ENCODE data around the gene XPNPEP3. TPM values are rescaled to one million over a fixed set of nuclear protein-coding genes. Genes with fewer than 3 reads are reported as not detected.

XPNPEP3 gene
- total RNA-seq, 4 donors from 2014 or later, result 7.6 to 15.8 (median 10.2) TPM

DNA sequence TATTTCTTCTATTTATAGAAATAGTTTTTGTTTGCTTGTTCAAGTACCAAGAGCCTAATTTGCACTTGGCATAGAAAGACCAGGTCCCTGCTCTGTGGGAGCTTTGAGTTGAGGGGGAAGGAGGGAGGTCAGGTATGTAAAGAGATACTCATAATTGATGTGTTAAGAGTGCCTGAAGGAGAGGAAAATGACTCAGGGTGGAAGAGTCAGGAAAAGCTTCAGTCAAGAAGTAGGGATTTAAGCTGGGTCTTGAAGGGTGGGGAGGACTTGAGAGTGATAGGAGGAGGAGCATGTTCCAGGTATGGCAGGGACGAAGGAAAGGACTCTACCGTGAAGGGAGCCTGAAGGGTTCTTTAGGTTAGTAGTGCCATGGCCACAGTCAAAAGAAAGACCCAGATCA is 103.2 kb downstream of the XPNPEP3 start:
- intact Hi-C loops (cut with DNase I), result no loop called here
- DNase-seq (ENCODE audit: extremely low spot score), result no peak

DNA sequence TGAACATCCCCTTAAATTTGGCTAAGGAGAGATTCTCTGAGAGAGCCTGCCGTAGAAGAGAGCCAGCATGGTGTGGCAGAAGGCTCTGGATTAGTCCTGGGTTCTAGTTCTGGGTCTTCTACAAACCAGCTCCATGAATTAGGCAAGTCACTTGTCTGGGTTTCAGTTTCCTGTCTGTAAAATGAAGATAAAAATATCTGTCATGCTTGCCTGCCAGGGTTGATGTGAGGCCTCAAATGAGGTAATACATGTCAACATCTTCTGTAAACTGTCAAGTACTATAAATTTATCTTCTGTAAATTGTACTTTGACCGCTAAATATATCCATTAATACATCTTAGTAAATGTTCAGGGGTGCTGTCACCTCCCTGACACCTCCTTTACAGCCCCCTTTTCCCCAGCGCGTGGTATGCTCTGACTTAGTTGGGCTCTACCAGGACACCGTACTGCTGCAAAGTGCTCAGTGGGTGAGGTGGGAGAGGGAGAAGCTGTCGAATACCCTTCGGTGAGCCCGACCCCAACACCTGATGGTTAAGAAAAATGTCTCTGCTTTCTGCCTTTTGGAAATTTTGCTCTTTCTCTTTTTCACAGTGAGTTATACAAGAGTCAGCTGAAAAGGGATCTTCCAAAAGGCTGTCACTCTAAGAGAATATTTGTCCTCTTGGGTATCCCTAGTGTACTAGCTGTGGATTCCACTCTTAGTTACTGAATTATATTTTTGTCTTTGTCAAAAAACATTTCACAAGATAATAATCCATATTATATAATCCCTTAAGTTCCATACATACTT is 109.2 kb downstream of the XPNPEP3 start:
- H3K27ac ChIP-seq (replicated peaks in 1 of 4), result no peak overlapping the region
- DNase-seq (ENCODE audit: extremely low spot score), result no peak
- 83% methylated on average over 8 of the region's 8 CpGs for WGBS
- H3K9me3 ChIP-seq, result no peaks in the 10 kb centered on the region
- intact Hi-C loops (cut with DNase I), result no loop called here
- peaks cover 45 to 99% (median 91%) of the 10 kb centered on the region in 4 donors for H3K36me3 ChIP-seq
- no peaks in the 10 kb centered on the region for H3K27me3 ChIP-seq
- no peak overlapping the region for H3K4me3 ChIP-seq
- TF ChIP-seq EP300 (IDR thresholded peaks at IDR 0.05) (no peak), POLR2A (IDR thresholded peaks at IDR 0.05; ENCODE audit: low read depth) (no peak), POLR2AphosphoS5 (IDR thresholded peaks at IDR 0.05) (no peak)
- TF ChIP-seq, protein P1, sequence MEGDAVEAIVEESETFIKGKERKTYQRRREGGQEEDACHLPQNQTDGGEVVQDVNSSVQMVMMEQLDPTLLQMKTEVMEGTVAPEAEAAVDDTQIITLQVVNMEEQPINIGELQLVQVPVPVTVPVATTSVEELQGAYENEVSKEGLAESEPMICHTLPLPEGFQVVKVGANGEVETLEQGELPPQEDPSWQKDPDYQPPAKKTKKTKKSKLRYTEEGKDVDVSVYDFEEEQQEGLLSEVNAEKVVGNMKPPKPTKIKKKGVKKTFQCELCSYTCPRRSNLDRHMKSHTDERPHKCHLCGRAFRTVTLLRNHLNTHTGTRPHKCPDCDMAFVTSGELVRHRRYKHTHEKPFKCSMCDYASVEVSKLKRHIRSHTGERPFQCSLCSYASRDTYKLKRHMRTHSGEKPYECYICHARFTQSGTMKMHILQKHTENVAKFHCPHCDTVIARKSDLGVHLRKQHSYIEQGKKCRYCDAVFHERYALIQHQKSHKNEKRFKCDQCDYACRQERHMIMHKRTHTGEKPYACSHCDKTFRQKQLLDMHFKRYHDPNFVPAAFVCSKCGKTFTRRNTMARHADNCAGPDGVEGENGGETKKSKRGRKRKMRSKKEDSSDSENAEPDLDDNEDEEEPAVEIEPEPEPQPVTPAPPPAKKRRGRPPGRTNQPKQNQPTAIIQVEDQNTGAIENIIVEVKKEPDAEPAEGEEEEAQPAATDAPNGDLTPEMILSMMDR (IDR thresholded peaks at IDR 0.05), result no peak
- peaks cover 0 to 5% (median 0%) of the 10 kb centered on the region in 4 donors for H3K4me1 ChIP-seq

More for the DNA sequence above, 103.2 kb downstream of the XPNPEP3 start:
- Histone ChIP-seq H3K4me3 (no peak overlapping the region), H3K9me3 (no peaks in the 10 kb centered on the region), H3K4me1 (peaks cover 4 to 14% (median 12%) of the 10 kb centered on the region in 4 donors), H3K36me3 (peaks cover 35 to 97% (median 70%) of the 10 kb centered on the region in 4 donors), H3K27ac (replicated peaks in 1 of 4) (no peak overlapping the region), H3K27me3 (no peaks in the 10 kb centered on the region)
- TF ChIP-seq POLR2AphosphoS5 (IDR thresholded peaks at IDR 0.05) (no peak), POLR2A (IDR thresholded peaks at IDR 0.05; ENCODE audit: low read depth) (no peak), EP300 (IDR thresholded peaks at IDR 0.05) (no peak)
- TF ChIP-seq, protein P1 (IDR thresholded peaks at IDR 0.05), result no peak
- 78% methylated on average over 2 of the region's 2 CpGs for WGBS

DNA sequence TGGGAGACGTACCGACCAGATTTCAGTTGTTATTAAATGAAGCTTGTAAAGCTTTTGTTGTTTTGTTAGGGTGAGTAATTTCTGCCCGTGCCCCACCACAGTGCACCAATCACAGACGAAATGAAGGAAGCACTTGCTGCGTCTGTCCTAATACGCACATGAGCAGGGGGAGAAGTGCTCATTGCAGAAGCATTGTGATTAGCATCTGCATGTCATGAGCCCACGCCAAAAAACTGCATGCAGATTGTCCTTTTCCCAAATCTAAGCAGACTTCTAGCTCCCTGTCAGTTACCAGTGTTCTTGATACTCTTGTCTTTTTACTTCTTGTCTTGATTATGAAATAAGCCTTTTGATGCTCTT is 109.8 kb downstream of the XPNPEP3 start:
- Histone ChIP-seq H3K4me1 (peaks cover 0 to 5% (median 0%) of the 10 kb centered on the region in 4 donors), H3K9me3 (no peaks in the 10 kb centered on the region), H3K27ac (replicated peaks in 1 of 4) (no peak overlapping the region), H3K27me3 (no peaks in the 10 kb centered on the region), H3K36me3 (peaks cover 47 to 99% (median 91%) of the 10 kb centered on the region in 4 donors), H3K4me3 (no peak overlapping the region)
- no peak for DNase-seq (ENCODE audit: extremely low spot score)
- TF ChIP-seq, protein P1 (IDR thresholded peaks at IDR 0.05), result no peak
- TF ChIP-seq EP300 (IDR thresholded peaks at IDR 0.05), result no peak
- TF ChIP-seq POLR2A (IDR thresholded peaks at IDR 0.05; ENCODE audit: low read depth), result no peak
- WGBS, result 74% methylated on average over 7 of the region's 7 CpGs
- intact Hi-C loops (cut with DNase I), result no loop called here

DNA sequence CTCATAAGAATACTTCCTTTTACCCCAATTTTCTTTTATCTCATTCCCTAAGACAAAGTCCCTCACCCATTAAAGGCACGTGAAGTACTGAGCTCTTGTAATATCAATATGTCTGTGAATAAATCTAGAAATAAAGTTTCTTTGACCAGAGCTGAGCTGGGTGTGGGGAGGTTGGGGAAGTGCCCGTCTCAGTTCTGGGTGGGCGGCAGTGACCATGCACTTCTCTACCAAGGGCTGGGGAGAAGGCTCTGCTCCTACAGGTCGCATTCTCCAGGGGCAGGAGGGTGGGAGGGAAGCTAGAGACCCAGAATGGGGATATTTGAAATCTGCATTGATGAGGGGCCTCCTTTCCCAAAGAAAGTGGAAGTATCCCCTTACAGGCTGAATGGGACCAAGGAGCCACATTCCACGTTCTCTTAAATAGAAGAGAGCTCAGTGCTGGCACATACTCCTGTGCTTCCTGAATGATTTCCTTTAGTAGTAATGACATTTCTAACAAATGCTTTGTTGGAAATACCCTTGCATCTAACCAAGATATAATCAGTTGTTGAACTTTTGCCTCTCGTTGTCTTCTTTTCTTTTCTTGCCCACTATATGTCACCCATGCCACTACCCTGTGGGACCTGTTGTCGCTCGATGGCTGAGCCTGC is 110.3 kb downstream of the XPNPEP3 start:
- 75% methylated on average over 8 of the region's 8 CpGs for WGBS
- intact Hi-C loops (cut with DNase I), result no loop called here
- no peak for DNase-seq (ENCODE audit: extremely low spot score)
- no peak overlapping the region for H3K27ac ChIP-seq (replicated peaks in 1 of 4)
- no peaks in the 10 kb centered on the region for H3K9me3 ChIP-seq
- H3K36me3 ChIP-seq, result peaks cover 47 to 99% (median 90%) of the 10 kb centered on the region in 4 donors
- TF ChIP-seq POLR2AphosphoS5 (IDR thresholded peaks at IDR 0.05) (no peak), EP300 (IDR thresholded peaks at IDR 0.05) (no peak), POLR2A (IDR thresholded peaks at IDR 0.05; ENCODE audit: low read depth) (no peak)
- TF ChIP-seq, protein P1 (IDR thresholded peaks at IDR 0.05), result no peak
- no peaks in the 10 kb centered on the region for H3K27me3 ChIP-seq
- H3K4me3 ChIP-seq, result no peak overlapping the region
- H3K4me1 ChIP-seq, result peaks cover 0 to 5% (median 0%) of the 10 kb centered on the region in 4 donors

All from esophagus muscularis mucosa (tissue), 4 donors.